ENCODE data around the gene HCRTR2. TPM values are rescaled to one million over a fixed set of nuclear protein-coding genes. Genes with fewer than 3 reads are reported as not detected.

HCRTR2 gene
- total RNA-seq, 1 experiment from 2014 or later = not detected

- ChIA-PET CTCF (no interaction called here), POLR2A (interaction anchor here (0.7 kb wide), 1 partner anchor 791 kb away, joined by 3 read pairs; no protein-coding TSS in a partner anchor)
- Mint-ChIP-seq H3K4me3 (no peak overlapping the region), H3K36me3 (peaks cover 3% of the 10 kb centered on the region; the same call in 1 of the 2 replicates), H3K27me3 (ENCODE audit: low read depth) (no peaks in the 10 kb centered on the region), H3K27ac (no peak overlapping the region), H3K4me1 (no peaks in the 10 kb centered on the region), H3K9me3 (peaks cover 8% of the 10 kb centered on the region)
- DNase-seq (ENCODE audit: low spot score) (no peak), ATAC-seq (no peak)
- TF ChIP-seq, protein P1, sequence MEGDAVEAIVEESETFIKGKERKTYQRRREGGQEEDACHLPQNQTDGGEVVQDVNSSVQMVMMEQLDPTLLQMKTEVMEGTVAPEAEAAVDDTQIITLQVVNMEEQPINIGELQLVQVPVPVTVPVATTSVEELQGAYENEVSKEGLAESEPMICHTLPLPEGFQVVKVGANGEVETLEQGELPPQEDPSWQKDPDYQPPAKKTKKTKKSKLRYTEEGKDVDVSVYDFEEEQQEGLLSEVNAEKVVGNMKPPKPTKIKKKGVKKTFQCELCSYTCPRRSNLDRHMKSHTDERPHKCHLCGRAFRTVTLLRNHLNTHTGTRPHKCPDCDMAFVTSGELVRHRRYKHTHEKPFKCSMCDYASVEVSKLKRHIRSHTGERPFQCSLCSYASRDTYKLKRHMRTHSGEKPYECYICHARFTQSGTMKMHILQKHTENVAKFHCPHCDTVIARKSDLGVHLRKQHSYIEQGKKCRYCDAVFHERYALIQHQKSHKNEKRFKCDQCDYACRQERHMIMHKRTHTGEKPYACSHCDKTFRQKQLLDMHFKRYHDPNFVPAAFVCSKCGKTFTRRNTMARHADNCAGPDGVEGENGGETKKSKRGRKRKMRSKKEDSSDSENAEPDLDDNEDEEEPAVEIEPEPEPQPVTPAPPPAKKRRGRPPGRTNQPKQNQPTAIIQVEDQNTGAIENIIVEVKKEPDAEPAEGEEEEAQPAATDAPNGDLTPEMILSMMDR (IDR thresholded peaks at IDR 0.05) = no peak
- no peak for TF ChIP-seq ZNF317 (CRISPR knock-in tag; IDR thresholded peaks at IDR 0.05; ENCODE audit: borderline replicate concordance, low read depth)
Observed at GRCh38 chr6:55208478-55209458, 34.5 kb downstream of the HCRTR2 start.

DNA sequence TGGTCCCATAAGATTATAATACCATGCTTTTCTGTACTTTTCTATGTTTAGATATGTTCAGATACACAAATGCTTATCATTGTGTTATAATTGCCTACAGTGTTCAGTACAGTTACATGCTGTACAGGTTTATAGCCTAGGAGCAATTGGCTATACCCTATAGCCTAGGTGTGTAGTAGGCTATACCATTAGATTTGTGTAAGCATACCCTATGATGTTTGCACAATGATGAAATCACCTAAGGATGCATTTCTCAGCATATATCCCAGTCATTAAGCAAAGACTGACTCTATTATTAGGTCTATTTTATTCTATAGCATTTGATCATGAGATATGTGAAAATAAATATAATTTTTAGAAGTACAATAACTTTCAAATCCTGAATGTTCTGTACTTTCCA, 36.6 kb downstream of the HCRTR2 start:
- TF ChIP-seq PRRX2 (CRISPR knock-in tag; IDR thresholded peaks at IDR 0.05) = no peak
- no peak for TF ChIP-seq GTF2I (CRISPR knock-in tag; conservative IDR thresholded peaks at IDR 0.05)
- no peak for TF ChIP-seq GRHL2 (CRISPR knock-in tag; IDR thresholded peaks at IDR 0.05; ENCODE audit: insufficient replicate concordance, severe bottlenecking)
- TF ChIP-seq, protein P2, sequence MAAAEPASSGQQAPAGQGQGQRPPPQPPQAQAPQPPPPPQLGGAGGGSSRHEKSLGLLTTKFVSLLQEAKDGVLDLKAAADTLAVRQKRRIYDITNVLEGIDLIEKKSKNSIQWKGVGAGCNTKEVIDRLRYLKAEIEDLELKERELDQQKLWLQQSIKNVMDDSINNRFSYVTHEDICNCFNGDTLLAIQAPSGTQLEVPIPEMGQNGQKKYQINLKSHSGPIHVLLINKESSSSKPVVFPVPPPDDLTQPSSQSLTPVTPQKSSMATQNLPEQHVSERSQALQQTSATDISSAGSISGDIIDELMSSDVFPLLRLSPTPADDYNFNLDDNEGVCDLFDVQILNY (CRISPR knock-in tag; IDR thresholded peaks at IDR 0.05) = no peak
- TF ChIP-seq SOX15 (CRISPR knock-in tag; IDR thresholded peaks at IDR 0.05) = no peak
- TF ChIP-seq KAT7 (CRISPR knock-in tag; IDR thresholded peaks at IDR 0.05; ENCODE audit: borderline replicate concordance) = no peak
- no peak for TF ChIP-seq E2F4 (CRISPR knock-in tag; IDR thresholded peaks at IDR 0.05; ENCODE audit: borderline replicate concordance, low read depth)
- TF ChIP-seq, protein P3, sequence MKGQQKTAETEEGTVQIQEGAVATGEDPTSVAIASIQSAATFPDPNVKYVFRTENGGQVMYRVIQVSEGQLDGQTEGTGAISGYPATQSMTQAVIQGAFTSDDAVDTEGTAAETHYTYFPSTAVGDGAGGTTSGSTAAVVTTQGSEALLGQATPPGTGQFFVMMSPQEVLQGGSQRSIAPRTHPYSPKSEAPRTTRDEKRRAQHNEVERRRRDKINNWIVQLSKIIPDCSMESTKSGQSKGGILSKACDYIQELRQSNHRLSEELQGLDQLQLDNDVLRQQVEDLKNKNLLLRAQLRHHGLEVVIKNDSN (CRISPR knock-in tag; IDR thresholded peaks at IDR 0.05) = no peak
- TF ChIP-seq, protein P4, sequence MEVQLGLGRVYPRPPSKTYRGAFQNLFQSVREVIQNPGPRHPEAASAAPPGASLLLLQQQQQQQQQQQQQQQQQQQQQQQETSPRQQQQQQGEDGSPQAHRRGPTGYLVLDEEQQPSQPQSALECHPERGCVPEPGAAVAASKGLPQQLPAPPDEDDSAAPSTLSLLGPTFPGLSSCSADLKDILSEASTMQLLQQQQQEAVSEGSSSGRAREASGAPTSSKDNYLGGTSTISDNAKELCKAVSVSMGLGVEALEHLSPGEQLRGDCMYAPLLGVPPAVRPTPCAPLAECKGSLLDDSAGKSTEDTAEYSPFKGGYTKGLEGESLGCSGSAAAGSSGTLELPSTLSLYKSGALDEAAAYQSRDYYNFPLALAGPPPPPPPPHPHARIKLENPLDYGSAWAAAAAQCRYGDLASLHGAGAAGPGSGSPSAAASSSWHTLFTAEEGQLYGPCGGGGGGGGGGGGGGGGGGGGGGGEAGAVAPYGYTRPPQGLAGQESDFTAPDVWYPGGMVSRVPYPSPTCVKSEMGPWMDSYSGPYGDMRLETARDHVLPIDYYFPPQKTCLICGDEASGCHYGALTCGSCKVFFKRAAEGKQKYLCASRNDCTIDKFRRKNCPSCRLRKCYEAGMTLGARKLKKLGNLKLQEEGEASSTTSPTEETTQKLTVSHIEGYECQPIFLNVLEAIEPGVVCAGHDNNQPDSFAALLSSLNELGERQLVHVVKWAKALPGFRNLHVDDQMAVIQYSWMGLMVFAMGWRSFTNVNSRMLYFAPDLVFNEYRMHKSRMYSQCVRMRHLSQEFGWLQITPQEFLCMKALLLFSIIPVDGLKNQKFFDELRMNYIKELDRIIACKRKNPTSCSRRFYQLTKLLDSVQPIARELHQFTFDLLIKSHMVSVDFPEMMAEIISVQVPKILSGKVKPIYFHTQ (CRISPR knock-in tag; IDR thresholded peaks at IDR 0.05) = no peak
- no peak for TF ChIP-seq NFE2L1 (CRISPR knock-in tag; IDR thresholded peaks at IDR 0.05)
- no peak for TF ChIP-seq CDX4 (CRISPR knock-in tag; IDR thresholded peaks at IDR 0.05; ENCODE audit: borderline replicate concordance)
- TF ChIP-seq SP1 (CRISPR knock-in tag; conservative IDR thresholded peaks at IDR 0.05) = no peak
- TF ChIP-seq CBFB (CRISPR knock-in tag; IDR thresholded peaks at IDR 0.05; ENCODE audit: low read depth) = no peak
- no peak for TF ChIP-seq CREB1 (CRISPR knock-in tag; IDR thresholded peaks at IDR 0.05)
- TF ChIP-seq, protein P5, sequence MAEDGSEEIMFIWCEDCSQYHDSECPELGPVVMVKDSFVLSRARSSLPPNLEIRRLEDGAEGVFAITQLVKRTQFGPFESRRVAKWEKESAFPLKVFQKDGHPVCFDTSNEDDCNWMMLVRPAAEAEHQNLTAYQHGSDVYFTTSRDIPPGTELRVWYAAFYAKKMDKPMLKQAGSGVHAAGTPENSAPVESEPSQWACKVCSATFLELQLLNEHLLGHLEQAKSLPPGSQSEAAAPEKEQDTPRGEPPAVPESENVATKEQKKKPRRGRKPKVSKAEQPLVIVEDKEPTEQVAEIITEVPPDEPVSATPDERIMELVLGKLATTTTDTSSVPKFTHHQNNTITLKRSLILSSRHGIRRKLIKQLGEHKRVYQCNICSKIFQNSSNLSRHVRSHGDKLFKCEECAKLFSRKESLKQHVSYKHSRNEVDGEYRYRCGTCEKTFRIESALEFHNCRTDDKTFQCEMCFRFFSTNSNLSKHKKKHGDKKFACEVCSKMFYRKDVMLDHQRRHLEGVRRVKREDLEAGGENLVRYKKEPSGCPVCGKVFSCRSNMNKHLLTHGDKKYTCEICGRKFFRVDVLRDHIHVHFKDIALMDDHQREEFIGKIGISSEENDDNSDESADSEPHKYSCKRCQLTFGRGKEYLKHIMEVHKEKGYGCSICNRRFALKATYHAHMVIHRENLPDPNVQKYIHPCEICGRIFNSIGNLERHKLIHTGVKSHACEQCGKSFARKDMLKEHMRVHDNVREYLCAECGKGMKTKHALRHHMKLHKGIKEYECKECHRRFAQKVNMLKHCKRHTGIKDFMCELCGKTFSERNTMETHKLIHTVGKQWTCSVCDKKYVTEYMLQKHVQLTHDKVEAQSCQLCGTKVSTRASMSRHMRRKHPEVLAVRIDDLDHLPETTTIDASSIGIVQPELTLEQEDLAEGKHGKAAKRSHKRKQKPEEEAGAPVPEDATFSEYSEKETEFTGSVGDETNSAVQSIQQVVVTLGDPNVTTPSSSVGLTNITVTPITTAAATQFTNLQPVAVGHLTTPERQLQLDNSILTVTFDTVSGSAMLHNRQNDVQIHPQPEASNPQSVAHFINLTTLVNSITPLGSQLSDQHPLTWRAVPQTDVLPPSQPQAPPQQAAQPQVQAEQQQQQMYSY (CRISPR knock-in tag; IDR thresholded peaks at IDR 0.05) = no peak
- no peak for TF ChIP-seq ZNF232 (CRISPR knock-in tag; IDR thresholded peaks at IDR 0.05)
- TF ChIP-seq ZNF317 (CRISPR knock-in tag; IDR thresholded peaks at IDR 0.05; ENCODE audit: borderline replicate concordance, low read depth) = no peak
- TF ChIP-seq NFATC4 (CRISPR knock-in tag; IDR thresholded peaks at IDR 0.05) = no peak
- Mint-ChIP-seq H3K4me3 (no peak overlapping the region), H3K36me3 (peaks cover 14% of the 10 kb centered on the region), H3K27me3 (ENCODE audit: low read depth) (no peaks in the 10 kb centered on the region), H3K27ac (no peak overlapping the region), H3K9me3 (peaks cover 20% of the 10 kb centered on the region), H3K4me1 (no peaks in the 10 kb centered on the region)
- ATAC-seq (no peak), DNase-seq (ENCODE audit: low spot score) (no peak)
- CTCF ChIA-PET = no interaction called here
- POLR2A ChIA-PET = no interaction called here
